Heart left ventricle (tissue), 16 donors: ENCODE results near the gene TMC5. TPM values are rescaled to one million over a fixed set of nuclear protein-coding genes. Genes with fewer than 3 reads are reported as not detected.

Experiments
- ATAC-seq, 4 donors: fragments of 200-7000 bp; cut with Tn5 transposase; one replicate each; pipeline ENCODE4 v1.9.1; 2020 to 2022; ENCODE audit warnings: moderate library complexity in 4 of 4, mild to moderate bottlenecking in 3 of 4, moderate number of reproducible peaks in 1 of 4
- DNase-seq, 5 donors: peaks; one replicate each; pipeline ENCODE4 v3.0.0-alpha.2; 2020
- H3K27ac ChIP-seq, 12 donors: fragments of 200-600 bp; sonication (generic) in 4 of 12; one replicate each; pipeline versions ENCODE4 v1.5.0 to v1.8.0; 2016 to 2022; ENCODE audit warnings: mild to moderate bottlenecking in 2 of 12
- H3K27me3 ChIP-seq, 9 donors: fragments of 200-600 bp; sonication (generic) in 2 of 9; one replicate each; pipeline versions ENCODE4 v1.5.1 to v1.8.0; 2016 to 2022; ENCODE audit warnings: mild to moderate bottlenecking in 3 of 9
- H3K36me3 ChIP-seq, 9 donors: fragments of 200-600 bp; sonication (generic) in 2 of 9; one replicate each; pipeline versions ENCODE4 v1.5.0 to v1.8.0; 2018 to 2022; ENCODE audit warnings: mild to moderate bottlenecking in 2 of 9
- H3K4me1 ChIP-seq, 12 donors: fragments of 200-600 bp; sonication (generic) in 4 of 12; one replicate each; pipeline versions ENCODE4 v1.5.0 to v1.8.0; 2016 to 2022; ENCODE audit warnings: mild to moderate bottlenecking in 3 of 12
- H3K4me3 ChIP-seq, 12 donors: fragments of 200-600 bp; sonication (generic) in 4 of 12; one replicate each; pipeline versions ENCODE4 v1.5.0 to v1.8.0; 2017 to 2022; ENCODE audit warnings: mild to moderate bottlenecking in 9 of 12, moderate library complexity in 4 of 12
- H3K9me3 ChIP-seq, 12 donors: fragments of 200-600 bp; sonication (generic) in 4 of 12; one replicate each; pipeline versions ENCODE4 v1.5.0 to v1.8.0; 2016 to 2022; ENCODE audit warnings: mild to moderate bottlenecking in 1 of 12
- CTCF ChIP-seq, 12 donors: fragments of 200-600 bp; sonication (generic) in 4 of 12; IDR thresholded peaks; one replicate each; pipeline versions ENCODE4 v1.5.0 to v1.8.0; 2018 to 2022; ENCODE audit warnings: antibody characterized with exemption in 12 of 12, mild to moderate bottlenecking in 5 of 12
- POLR2A ChIP-seq, 2 donors: fragments of 450-650 bp; IDR thresholded peaks; one replicate each; pipeline ENCODE4 v1.6.1; 2017; ENCODE audit warnings: antibody characterized with exemption in 2 of 2, mild to moderate bottlenecking in 2 of 2, moderate library complexity in 2 of 2
- WGBS, 4 donors: extraction: QIAGEN DNeasy Blood & Tissue Kit in 2 of 4; methylation state at CpG; one replicate each; pipeline versions ENCODE4 v1.1.5 to v1.1.7; 2013 to 2018; 5-methylcytosine and 5-hydroxymethylcytosine counted together
- intact Hi-C, 10 donors: fragments of 100-400 bp; cut with DNase I; formaldehyde crosslinking; loops; one replicate each; pipeline versions ENCODE4 v1.11.1 to v1.14.2; 2022
- polyA plus RNA-seq, 2 donors: library from polyadenylated mRNA; stranded (reverse); fragments of 200-250 nt; gene quantifications; one replicate each; pipeline ENCODE4 v1.2.3, GENCODE V29; 2013
- total RNA-seq, 9 donors: library from RNA; depleted of rRNA in 2 of 9; stranded (reverse); fragments of >200 nt in 2 of 9; fragmentation: NEBNext Ultra II Directional in 3 of 9; extraction: Animal tissue kit (Norgen Biotek cat#: 25700) in 3 of 9; gene quantifications; one replicate each; pipeline versions ENCODE4 v1.1.0 to v1.2.4, GENCODE V29; 2016 to 2023
- donor health status: ischemic (EF 13 %, LVEDD 7.1; RV severe dilation, severe dysfunction).
- donor health status: healthy with polysubstance abuse.
- donor health status: DM: no; HTN: yes; CAD: no.
- donor health status: DM: no; HTN: no; CAD: no.
- donor health status: ischemic (EF 25% LVEDD 6.9; RV normal size, moderate dysfunction).
- donor health status: ischemic (EF 25% LVEDD 5.7; RV mildly dilated, moderate dysfunction).
- donor health status: healthy.
- donor health status: DM: yes; HTN: yes; CAD: no.
- donor health status: ischemic (EF 35%, LVEDD 5.7; RV mildly dilated, moderate dysfunction).
- donor health status: nonischemic (EF 11% LVEDD 7.7; RV severe dilation, severe dysfunction).
- donor health status: DM: yes; HTN: yes; CAD: no.
- donor health status: PGD.
- donor health status: ischemic (EF 29% LVEDD 5.4; RV normal size, mild dysfunction).
- donor health status: nonischemic (EF 23%, LVEDD 6.1; RV moderate dilation, normal function).

The TMC5 gene
- total and polyA plus RNA-seq, 11 donors: 1.8 TPM; not detected in 10

DNA sequence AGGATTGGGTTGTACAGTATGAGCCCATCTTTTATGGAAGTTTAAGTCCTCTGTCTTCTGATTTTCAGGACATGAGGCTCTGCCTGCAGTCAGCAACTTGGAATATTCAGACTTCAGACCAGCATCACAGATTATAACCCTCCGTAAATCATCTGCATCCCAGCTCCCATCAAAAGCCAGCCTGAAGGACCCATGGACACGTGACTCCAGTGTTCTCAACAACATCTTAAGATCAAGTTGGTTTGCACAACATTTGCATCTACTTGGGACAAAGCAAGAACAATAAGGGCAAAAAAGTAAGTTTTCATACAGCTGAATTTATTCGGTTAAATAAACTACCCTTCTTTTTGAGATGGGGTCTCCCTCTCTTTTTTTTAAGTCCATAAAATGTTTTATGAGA is 12.7 kb downstream of the TMC5 start:
- no peaks in the 10 kb centered on the region for H3K36me3 ChIP-seq
- no peak for DNase-seq
- H3K4me1 ChIP-seq: no peaks in the 10 kb centered on the region
- TF ChIP-seq CTCF (IDR thresholded peaks at IDR 0.05): no peak
- no peak for TF ChIP-seq POLR2A (IDR thresholded peaks at IDR 0.05)
- 89 to 93% (median 90%) methylated on average over 3 of the region's 3 CpGs for WGBS, 4 donors
- H3K27me3 ChIP-seq: peaks cover 0 to 34% (median 4%) of the 10 kb centered on the region in 9 donors
- H3K4me3 ChIP-seq: no peak overlapping the region
- intact Hi-C loops: no loop called here
- H3K9me3 ChIP-seq: no peaks in the 10 kb centered on the region
- H3K27ac ChIP-seq: no peak overlapping the region
- no peak for ATAC-seq

DNA sequence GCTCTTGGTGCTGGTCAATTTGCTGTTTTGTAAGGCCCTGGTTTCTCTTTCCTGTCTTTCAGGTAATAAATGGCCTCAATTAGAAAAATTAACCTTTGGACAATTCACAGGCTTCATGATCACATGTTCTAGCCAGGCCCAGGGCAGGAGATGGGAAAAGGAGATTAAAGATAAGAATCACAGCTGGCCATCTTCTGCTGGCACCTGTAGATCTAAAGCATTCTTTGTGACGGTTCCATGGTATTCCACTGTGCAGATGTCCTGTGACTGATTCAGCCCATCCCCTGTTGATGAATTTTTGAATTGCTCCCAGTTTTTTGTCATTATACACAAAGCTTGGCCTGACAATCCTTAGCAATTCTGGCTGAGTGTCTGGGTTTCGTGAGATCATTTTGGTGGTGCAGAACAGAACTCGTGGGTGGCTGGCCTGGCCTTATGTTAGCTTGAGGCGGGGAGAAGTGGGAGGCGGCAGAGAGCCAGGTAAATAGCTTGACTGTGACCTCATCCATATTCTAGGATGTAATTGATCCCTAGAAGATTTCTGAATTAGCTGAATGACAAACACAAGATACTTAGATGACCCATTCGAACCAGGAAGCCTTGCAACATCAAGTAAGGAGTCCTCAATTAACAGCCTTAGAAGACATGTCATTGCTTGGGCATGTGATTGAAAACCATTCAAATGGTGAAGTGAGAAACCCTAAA is 14.1 kb downstream of the TMC5 start:
- WGBS, 4 donors: 76 to 85% (median 81%) methylated on average over 6 of the region's 6 CpGs
- Histone ChIP-seq H3K4me1 (no peaks in the 10 kb centered on the region), H3K36me3 (no peaks in the 10 kb centered on the region), H3K27ac (no peak overlapping the region), H3K4me3 (no peak overlapping the region), H3K27me3 (peaks cover 0 to 25% (median 3%) of the 10 kb centered on the region in 9 donors), H3K9me3 (no peaks in the 10 kb centered on the region)
- intact Hi-C loops: no loop called here
- TF ChIP-seq POLR2A (IDR thresholded peaks at IDR 0.05): no peak
- TF ChIP-seq CTCF (IDR thresholded peaks at IDR 0.05): no peak
- no peak for DNase-seq
- ATAC-seq: no peak

GRCh38 chr16:19432429-19432828 is 14.7 kb downstream of the TMC5 start:
- DNase-seq: no peak
- Histone ChIP-seq H3K27me3 (peaks cover 0 to 18% (median 0%) of the 10 kb centered on the region in 9 donors), H3K9me3 (no peaks in the 10 kb centered on the region)

GRCh38 chr16:19434584-19434983 is 16.9 kb downstream of the TMC5 start:
- no peak for ATAC-seq
- H3K4me3 ChIP-seq: no peak overlapping the region
- H3K36me3 ChIP-seq: no peaks in the 10 kb centered on the region
- peaks cover 0 to 4% (median 0%) of the 10 kb centered on the region in 9 donors for H3K27me3 ChIP-seq
- 43 to 67% (median 62%) methylated on average over 1 of the region's 1 CpG for WGBS, 4 donors
- no peak overlapping the region for H3K27ac ChIP-seq
- TF ChIP-seq POLR2A (IDR thresholded peaks at IDR 0.05): no peak
- TF ChIP-seq CTCF (IDR thresholded peaks at IDR 0.05): no peak
- intact Hi-C loops: no loop called here
- no peak for DNase-seq
- no peaks in the 10 kb centered on the region for H3K9me3 ChIP-seq
- no peaks in the 10 kb centered on the region for H3K4me1 ChIP-seq

More at GRCh38 chr16:19432429-19432828, 14.7 kb downstream of the TMC5 start:
- intact Hi-C loops: no loop called here
- TF ChIP-seq CTCF (IDR thresholded peaks at IDR 0.05): no peak
- ATAC-seq: no peak
- Histone ChIP-seq H3K4me3 (no peak overlapping the region), H3K36me3 (no peaks in the 10 kb centered on the region), H3K4me1 (no peaks in the 10 kb centered on the region), H3K27ac (no peak overlapping the region)
